MM.1S (cell line): ENCODE results near the gene EML3.
A peak's percentile ranks its signal among the peaks of the same experiment; 100 is the strongest.

Source experiments
- DNase-seq: peaks from one replicate; pipeline ENCODE4 v3.0.0-alpha.2; 2015
- H2AFZ ChIP-seq: fragments of 300-600 bp; sonication (generic); 2 replicates; pipeline ENCODE4 v1.6.0; 2016; ENCODE audit warnings: antibody characterized with exemption, low read length
- H3F3A ChIP-seq: fragments of 300-600 bp; sonication (generic); 2 replicates; pipeline ENCODE4 v1.6.1; 2016; ENCODE audit warnings: mild to moderate bottlenecking, antibody characterized with exemption, low read length, moderate library complexity, mixed read lengths; ENCODE audit not compliant: insufficient read depth
- H3K27ac ChIP-seq: fragments of 300-600 bp; sonication (generic); 2 replicates; pipeline ENCODE4 v1.5.1; 2016; ENCODE audit warnings: mild to moderate bottlenecking, low read length
- H3K27me3 ChIP-seq: fragments of 300-600 bp; sonication (generic); replicated peaks from 2 replicates; pipeline ENCODE4 v1.6.0; 2016; ENCODE audit warnings: low read length; ENCODE audit not compliant: insufficient read depth
- H3K36me3 ChIP-seq: fragments of 300-600 bp; sonication (generic); replicated peaks from 2 replicates; pipeline ENCODE4 v1.6.1; 2016; ENCODE audit warnings: mild to moderate bottlenecking, low read length, mixed read lengths; ENCODE audit not compliant: insufficient read depth
- H3K4me1 ChIP-seq: fragments of 300-600 bp; sonication (generic); 2 replicates; pipeline ENCODE4 v1.6.1; 2016; ENCODE audit warnings: low read length, mixed read lengths
- H3K4me2 ChIP-seq: fragments of 300-600 bp; sonication (generic); 2 replicates; pipeline ENCODE4 v1.6.0; 2016; ENCODE audit warnings: low read depth, low read length
- H3K4me3 ChIP-seq: fragments of 300-600 bp; sonication (generic); 2 replicates; pipeline ENCODE4 v1.5.1; 2016; ENCODE audit warnings: low read length, mixed read lengths
- H3K79me2 ChIP-seq: fragments of 300-600 bp; sonication (generic); 2 replicates; pipeline ENCODE4 v1.6.1; 2016; ENCODE audit warnings: mixed run types, low read length, mixed read lengths
- H3K9ac ChIP-seq: fragments of 300-600 bp; sonication (generic); 2 replicates; pipeline ENCODE4 v1.6.1; 2016; ENCODE audit warnings: low read length, mixed read lengths
- H3K9me2 ChIP-seq: fragments of 300-600 bp; sonication (generic); replicated peaks from 2 replicates; pipeline ENCODE4 v1.6.1; 2016; ENCODE audit warnings: mild to moderate bottlenecking, low read length, mixed read lengths; ENCODE audit not compliant: insufficient read depth
- H3K9me3 ChIP-seq: fragments of 300-600 bp; sonication (generic); replicated peaks from 2 replicates; pipeline ENCODE4 v1.6.1; 2016; ENCODE audit warnings: mild to moderate bottlenecking, low read length, mixed read lengths; ENCODE audit not compliant: insufficient read depth
- H4K20me1 ChIP-seq: fragments of 300-600 bp; sonication (generic); 2 replicates; pipeline ENCODE4 v1.6.1; 2016; ENCODE audit warnings: mild to moderate bottlenecking, low read length, moderate library complexity, mixed read lengths; ENCODE audit not compliant: insufficient read depth
- CTCF ChIP-seq: fragments of 300-600 bp; sonication (generic); IDR thresholded peaks from 2 replicates; pipeline ENCODE4 v1.5.1; 2016; ENCODE audit warnings: antibody characterized with exemption, low read length, mixed read lengths
- EZH2 ChIP-seq: fragments of 300-600 bp; sonication (generic); optimal IDR thresholded peaks from 2 replicates; pipeline ENCODE3; 2017; ENCODE audit warnings: low read depth, mild to moderate bottlenecking, antibody characterized with exemption, low read length, mixed read lengths
- EZH2phosphoT487 ChIP-seq: fragments of 300-600 bp; sonication (generic); IDR thresholded peaks from 2 replicates; pipeline ENCODE4 v1.6.1; 2018; ENCODE audit warnings: antibody characterized with exemption, low read length

The EML3 gene

GRCh38 chr11:62615521-62615920 is 2.9 kb upstream of the EML3 start:
- Histone ChIP-seq H3K4me3 (no peak overlapping the region), H3K27me3 (no peaks in the 10 kb centered on the region), H3F3A (peaks cover 10% of the 10 kb centered on the region), H3K36me3 (no peaks in the 10 kb centered on the region), H3K4me2 (no peak overlapping the region), H4K20me1 (no peaks in the 10 kb centered on the region), H3K4me1 (peaks cover 15% of the 10 kb centered on the region), H3K9me2 (no peaks in the 10 kb centered on the region), H3K27ac (no peak overlapping the region), H2AFZ (no peak overlapping the region), H3K9ac (no peak overlapping the region), H3K79me2 (peaks cover 19% of the 10 kb centered on the region), H3K9me3 (no peaks in the 10 kb centered on the region)
- TF ChIP-seq EZH2phosphoT487 (no peak), CTCF (no peak), EZH2 (no peak)
- no peak for DNase-seq

GRCh38 chr11:62614275-62614674 is 1.7 kb upstream of the EML3 start:
- no peak overlapping the region; the same call in 1 of the 2 replicates for H3K9ac ChIP-seq
- no peaks in the 10 kb centered on the region for H3K9me2 ChIP-seq
- H3K27me3 ChIP-seq = no peaks in the 10 kb centered on the region
- H3K27ac ChIP-seq = peak overlapping the region; percentile 10; the same call in 1 of the 2 replicates
- TF ChIP-seq EZH2 = no peak
- TF ChIP-seq CTCF = no peak
- TF ChIP-seq EZH2phosphoT487 = no peak
- H3K36me3 ChIP-seq = no peaks in the 10 kb centered on the region
- peaks cover 14% of the 10 kb centered on the region for H3K4me1 ChIP-seq
- no peaks in the 10 kb centered on the region for H3K9me3 ChIP-seq
- H3F3A ChIP-seq = peaks cover 10% of the 10 kb centered on the region
- H4K20me1 ChIP-seq = no peaks in the 10 kb centered on the region
- H2AFZ ChIP-seq = no peak overlapping the region
- no peak for DNase-seq
- no peak overlapping the region for H3K4me2 ChIP-seq
- H3K79me2 ChIP-seq = peaks cover 14% of the 10 kb centered on the region
- no peak overlapping the region for H3K4me3 ChIP-seq

GRCh38 chr11:62613291-62613778 is 760 bp upstream of the EML3 start:
- Histone ChIP-seq H3K4me2 (peak overlapping the region; percentile 43; the same call in 1 of the 2 replicates), H4K20me1 (no peaks in the 10 kb centered on the region), H3K4me1 (peaks cover 14% of the 10 kb centered on the region), H3F3A (peaks cover 10% of the 10 kb centered on the region), H3K36me3 (no peaks in the 10 kb centered on the region), H3K9ac (no peak overlapping the region; the same call in 1 of the 2 replicates), H3K27me3 (no peaks in the 10 kb centered on the region), H3K27ac (no peak overlapping the region; the same call in 1 of the 2 replicates), H2AFZ (0 out of 2 replicates have a peak overlapping the region, but pooled peaks have one; percentile 43), H3K79me2 (peaks cover 13% of the 10 kb centered on the region), H3K9me3 (no peaks in the 10 kb centered on the region), H3K4me3 (no peak overlapping the region; the same call in 1 of the 2 replicates), H3K9me2 (no peaks in the 10 kb centered on the region)
- no peak for TF ChIP-seq CTCF
- no peak for TF ChIP-seq EZH2
- no peak for TF ChIP-seq EZH2phosphoT487
- no peak for DNase-seq
